Measurements from ENCODE around the gene FUT3.

DNA sequence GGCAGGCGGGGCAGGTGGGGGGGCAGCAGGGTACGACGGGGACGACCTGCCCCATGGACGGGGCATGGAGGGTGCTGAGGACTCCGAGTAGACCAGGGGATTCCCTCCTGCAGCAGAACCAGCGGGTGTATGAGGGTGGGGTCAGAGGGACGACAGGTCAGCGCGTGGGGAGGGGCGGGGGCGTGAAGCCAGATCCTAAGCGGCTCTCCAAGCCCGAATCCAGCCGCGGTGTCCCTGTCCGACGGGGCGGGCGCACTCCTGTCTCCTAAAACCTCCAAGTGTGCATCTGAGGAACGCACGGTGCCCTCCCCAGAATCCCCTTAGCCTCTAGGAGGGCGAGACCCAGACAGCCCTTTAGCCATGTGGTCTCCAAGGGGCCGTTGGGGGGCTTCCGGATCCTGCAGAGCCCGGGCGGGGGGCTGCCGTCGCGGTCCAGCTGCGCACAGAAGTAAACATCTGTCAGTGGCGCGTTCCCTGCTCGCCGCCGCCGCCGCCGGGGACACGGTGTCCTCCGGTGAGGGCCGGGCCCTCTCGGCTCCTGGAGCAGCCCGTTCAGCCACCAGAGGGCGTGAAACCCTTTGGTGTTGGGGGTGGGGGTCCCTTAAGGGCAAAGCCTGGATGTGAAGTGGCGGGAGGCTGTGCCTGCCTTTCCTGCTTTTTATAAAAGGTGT, 45.7 kb downstream of the FUT3 start:
- no peak for TF ChIP-seq MXI1 (conservative IDR thresholded peaks at IDR 0.05; ENCODE audit: poor library complexity, severe bottlenecking)
- TF ChIP-seq, protein P1, sequence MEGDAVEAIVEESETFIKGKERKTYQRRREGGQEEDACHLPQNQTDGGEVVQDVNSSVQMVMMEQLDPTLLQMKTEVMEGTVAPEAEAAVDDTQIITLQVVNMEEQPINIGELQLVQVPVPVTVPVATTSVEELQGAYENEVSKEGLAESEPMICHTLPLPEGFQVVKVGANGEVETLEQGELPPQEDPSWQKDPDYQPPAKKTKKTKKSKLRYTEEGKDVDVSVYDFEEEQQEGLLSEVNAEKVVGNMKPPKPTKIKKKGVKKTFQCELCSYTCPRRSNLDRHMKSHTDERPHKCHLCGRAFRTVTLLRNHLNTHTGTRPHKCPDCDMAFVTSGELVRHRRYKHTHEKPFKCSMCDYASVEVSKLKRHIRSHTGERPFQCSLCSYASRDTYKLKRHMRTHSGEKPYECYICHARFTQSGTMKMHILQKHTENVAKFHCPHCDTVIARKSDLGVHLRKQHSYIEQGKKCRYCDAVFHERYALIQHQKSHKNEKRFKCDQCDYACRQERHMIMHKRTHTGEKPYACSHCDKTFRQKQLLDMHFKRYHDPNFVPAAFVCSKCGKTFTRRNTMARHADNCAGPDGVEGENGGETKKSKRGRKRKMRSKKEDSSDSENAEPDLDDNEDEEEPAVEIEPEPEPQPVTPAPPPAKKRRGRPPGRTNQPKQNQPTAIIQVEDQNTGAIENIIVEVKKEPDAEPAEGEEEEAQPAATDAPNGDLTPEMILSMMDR (IDR thresholded peaks at IDR 0.05; ENCODE audit: poor library complexity, severe bottlenecking), result peak; percentile 72

All from neural cell (in vitro differentiated cells).